BE2C (cell line): ENCODE measurements around the gene THAP8.

Experiments used
- DNase-seq: peaks from one replicate; pipeline ENCODE4 v3.0.0-alpha.2; 2020
- H3K27me3 ChIP-seq: fragments of 250-450 bp; sonication (Bioruptor Pico); 2 replicates; pipeline ENCODE4 v1.5.1; 2020; ENCODE audit warnings: mild to moderate bottlenecking
- H3K36me3 ChIP-seq: fragments of 250-450 bp; sonication (Bioruptor Pico); 2 replicates; pipeline ENCODE4 v1.5.1; 2020; ENCODE audit warnings: mild to moderate bottlenecking
- H3K4me1 ChIP-seq: fragments of 250-450 bp; sonication (Bioruptor Pico); 2 replicates; pipeline ENCODE4 v1.5.1; 2020
- H3K4me3 ChIP-seq: 2 replicates; pipeline ENCODE4 v1.5.1; 2011; ENCODE audit warnings: low read depth, low read length
- H3K9me3 ChIP-seq: fragments of 250-450 bp; sonication (Bioruptor Pico); 2 replicates; pipeline ENCODE4 v1.5.1; 2020
- CTCF ChIP-seq: IDR thresholded peaks from 2 replicates; pipeline ENCODE4 v1.5.1; 2012; ENCODE audit warnings: mild to moderate bottlenecking, low read depth, low read length

The THAP8 gene

GRCh38 chr19:36061367-36061766 is 7.3 kb upstream of the THAP8 start:
- no peaks in the 10 kb centered on the region for H3K4me1 ChIP-seq
- H3K4me3 ChIP-seq = no peak overlapping the region
- no peaks in the 10 kb centered on the region for H3K9me3 ChIP-seq
- no peak for DNase-seq
- no peak for TF ChIP-seq CTCF
- H3K27me3 ChIP-seq = no peaks in the 10 kb centered on the region
- H3K36me3 ChIP-seq = peaks cover 40% of the 10 kb centered on the region

- no peaks in the 10 kb centered on the region for H3K27me3 ChIP-seq
- H3K9me3 ChIP-seq = no peaks in the 10 kb centered on the region
- H3K4me1 ChIP-seq = no peaks in the 10 kb centered on the region
- H3K4me3 ChIP-seq = no peak overlapping the region
- DNase-seq = peak; percentile 71
- TF ChIP-seq CTCF = peak; percentile 76
- H3K36me3 ChIP-seq = peaks cover 31% of the 10 kb centered on the region
Observed at GRCh38 chr19:36060430-36060829, 6.3 kb upstream of the THAP8 start.

GRCh38 chr19:36059180-36059910 is 5.3 kb upstream of the THAP8 start:
- Histone ChIP-seq H3K27me3 (no peaks in the 10 kb centered on the region), H3K4me3 (no peak overlapping the region), H3K4me1 (no peaks in the 10 kb centered on the region), H3K9me3 (no peaks in the 10 kb centered on the region), H3K36me3 (peaks cover 25% of the 10 kb centered on the region)
- DNase-seq = no peak
- TF ChIP-seq CTCF = no peak

- Histone ChIP-seq H3K27me3 (no peaks in the 10 kb centered on the region), H3K4me1 (no peaks in the 10 kb centered on the region), H3K4me3 (no peak overlapping the region), H3K9me3 (no peaks in the 10 kb centered on the region), H3K36me3 (peaks cover 23% of the 10 kb centered on the region)
- no peak for TF ChIP-seq CTCF
- no peak for DNase-seq
Observed at GRCh38 chr19:36058481-36059179, 4.5 kb upstream of the THAP8 start.

- Histone ChIP-seq H3K9me3 (no peaks in the 10 kb centered on the region), H3K4me3 (peak within 1 kb of the TSS; percentile 92), H3K4me1 (no peaks in the 10 kb centered on the region), H3K36me3 (peaks cover 4% of the 10 kb centered on the region), H3K27me3 (no peaks in the 10 kb centered on the region)
- no peak for TF ChIP-seq CTCF
- DNase-seq = peak; percentile 98
Observed at GRCh38 chr19:36054733-36055686, 925 bp upstream of the THAP8 start, which contains the start of gene WDR62. WDR62 (plus strand) TSS chr19:36054897; CDS start chr19:36054972, 75 bp downstream.
